ENCODE results near the gene KLHL12. TPM values are rescaled to one million over a fixed set of nuclear protein-coding genes. Genes with fewer than 3 reads are reported as not detected.

KLHL12 gene
- total RNA-seq, 1 experiment from 2014 or later, result 33.8 TPM

DNA sequence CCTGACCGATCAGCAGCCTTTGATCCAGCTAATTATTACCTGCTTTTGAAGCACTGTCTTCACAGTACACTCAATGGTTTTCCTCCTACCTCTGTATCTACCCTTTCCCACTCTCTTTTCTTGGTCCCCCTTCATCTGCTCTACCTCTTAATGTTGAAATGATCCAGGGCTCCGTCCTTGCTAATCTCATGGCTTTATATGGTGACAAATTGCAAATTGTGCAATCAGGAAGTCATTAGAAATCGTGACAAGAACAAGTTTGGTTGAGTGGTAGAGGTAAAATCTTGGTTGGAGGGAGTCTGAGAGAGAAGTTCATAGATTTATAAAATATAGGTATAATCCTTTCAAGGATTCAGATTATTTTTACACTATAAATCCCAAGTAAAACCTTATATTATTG is 49.6 kb upstream of the KLHL12 start:
- POLR2A ChIA-PET, result no interaction called here
- Histone ChIP-seq H3K9me3 (ENCODE audit: control insufficient read depth in 1 of 2, insufficient read depth in 1 of 2, low read depth in 1 of 2, low read length in 2 of 2) (no peaks in the 10 kb centered on the region), H3K27ac (ENCODE audit: low read depth, low read length) (no peak overlapping the region), H3K4me1 (ENCODE audit: control insufficient read depth in 1 of 2, insufficient read depth in 2 of 2, low read length in 2 of 2) (no peaks in the 10 kb centered on the region), H3K79me2 (ENCODE audit: insufficient read depth, low read length) (no peaks in the 10 kb centered on the region), H3K4me2 (ENCODE audit: low read length) (no peak overlapping the region), H3K36me3 (ENCODE audit: control insufficient read depth in 1 of 2, insufficient read depth in 2 of 2, low read length in 2 of 2) (no peaks in the 10 kb centered on the region), H4K20me1 (ENCODE audit: insufficient read depth) (no peaks in the 10 kb centered on the region), H2AFZ (ENCODE audit: low read depth, low read length, poor library complexity, severe bottlenecking) (no peak overlapping the region), H3K9ac (ENCODE audit: low read length) (no peak overlapping the region), H3K27me3 (ENCODE audit: insufficient read depth, low read length) (peaks cover 13% of the 10 kb centered on the region), H3K4me3 (replicated peaks in 1 of 2; ENCODE audit: low read depth in 1 of 2, low read length in 2 of 2) (no peak overlapping the region), H3K9me2 (ENCODE audit: insufficient read depth) (no peaks in the 10 kb centered on the region)
- TF ChIP-seq RAD21 (IDR thresholded peaks at IDR 0.05; ENCODE audit: low read depth), result no peak
- TF ChIP-seq EZH2phosphoT487 (IDR thresholded peaks at IDR 0.05; ENCODE audit: borderline replicate concordance), result no peak
- TF ChIP-seq, protein P1, sequence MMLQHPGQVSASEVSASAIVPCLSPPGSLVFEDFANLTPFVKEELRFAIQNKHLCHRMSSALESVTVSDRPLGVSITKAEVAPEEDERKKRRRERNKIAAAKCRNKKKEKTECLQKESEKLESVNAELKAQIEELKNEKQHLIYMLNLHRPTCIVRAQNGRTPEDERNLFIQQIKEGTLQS (IDR thresholded peaks at IDR 0.05), result no peak
- TF ChIP-seq POLR2A (IDR thresholded peaks at IDR 0.05; ENCODE audit: borderline replicate concordance, extremely low read depth, insufficient read depth, insufficient read length), result no peak
- TF ChIP-seq POLR2AphosphoS5 (IDR thresholded peaks at IDR 0.05; ENCODE audit: low read depth, low read length), result no peak
- no peak for TF ChIP-seq SP1 (IDR thresholded peaks at IDR 0.05; ENCODE audit: low read depth)
- TF ChIP-seq, protein P2, sequence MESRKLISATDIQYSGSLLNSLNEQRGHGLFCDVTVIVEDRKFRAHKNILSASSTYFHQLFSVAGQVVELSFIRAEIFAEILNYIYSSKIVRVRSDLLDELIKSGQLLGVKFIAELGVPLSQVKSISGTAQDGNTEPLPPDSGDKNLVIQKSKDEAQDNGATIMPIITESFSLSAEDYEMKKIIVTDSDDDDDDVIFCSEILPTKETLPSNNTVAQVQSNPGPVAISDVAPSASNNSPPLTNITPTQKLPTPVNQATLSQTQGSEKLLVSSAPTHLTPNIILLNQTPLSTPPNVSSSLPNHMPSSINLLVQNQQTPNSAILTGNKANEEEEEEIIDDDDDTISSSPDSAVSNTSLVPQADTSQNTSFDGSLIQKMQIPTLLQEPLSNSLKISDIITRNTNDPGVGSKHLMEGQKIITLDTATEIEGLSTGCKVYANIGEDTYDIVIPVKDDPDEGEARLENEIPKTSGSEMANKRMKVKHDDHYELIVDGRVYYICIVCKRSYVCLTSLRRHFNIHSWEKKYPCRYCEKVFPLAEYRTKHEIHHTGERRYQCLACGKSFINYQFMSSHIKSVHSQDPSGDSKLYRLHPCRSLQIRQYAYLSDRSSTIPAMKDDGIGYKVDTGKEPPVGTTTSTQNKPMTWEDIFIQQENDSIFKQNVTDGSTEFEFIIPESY (IDR thresholded peaks at IDR 0.05; ENCODE audit: extremely low read depth, insufficient replicate concordance, low read length), result no peak
- no peak for TF ChIP-seq EZH2 (IDR thresholded peaks at IDR 0.05)
- no peak for TF ChIP-seq ZNF274 (IDR thresholded peaks at IDR 0.05; ENCODE audit: low read depth, low read length)
- no peak for TF ChIP-seq FOSL1 (IDR thresholded peaks at IDR 0.05; ENCODE audit: low read depth)
- TF ChIP-seq CEBPB (IDR thresholded peaks at IDR 0.05; ENCODE audit: low read depth), result no peak
- no peak for TF ChIP-seq TCF7L2 (IDR thresholded peaks at IDR 0.05; ENCODE audit: borderline replicate concordance, extremely low read depth, insufficient read depth, insufficient read length)
- TF ChIP-seq SRF (IDR thresholded peaks at IDR 0.05; ENCODE audit: low read depth), result no peak
- no peak for TF ChIP-seq ELF1 (IDR thresholded peaks at IDR 0.05; ENCODE audit: borderline replicate concordance, low read depth)
- TF ChIP-seq JUND (IDR thresholded peaks at IDR 0.05), result no peak
- no peak for TF ChIP-seq YY1 (IDR thresholded peaks at IDR 0.05; ENCODE audit: extremely low read depth, insufficient replicate concordance, low read depth, low read length)
- TF ChIP-seq, protein P3, sequence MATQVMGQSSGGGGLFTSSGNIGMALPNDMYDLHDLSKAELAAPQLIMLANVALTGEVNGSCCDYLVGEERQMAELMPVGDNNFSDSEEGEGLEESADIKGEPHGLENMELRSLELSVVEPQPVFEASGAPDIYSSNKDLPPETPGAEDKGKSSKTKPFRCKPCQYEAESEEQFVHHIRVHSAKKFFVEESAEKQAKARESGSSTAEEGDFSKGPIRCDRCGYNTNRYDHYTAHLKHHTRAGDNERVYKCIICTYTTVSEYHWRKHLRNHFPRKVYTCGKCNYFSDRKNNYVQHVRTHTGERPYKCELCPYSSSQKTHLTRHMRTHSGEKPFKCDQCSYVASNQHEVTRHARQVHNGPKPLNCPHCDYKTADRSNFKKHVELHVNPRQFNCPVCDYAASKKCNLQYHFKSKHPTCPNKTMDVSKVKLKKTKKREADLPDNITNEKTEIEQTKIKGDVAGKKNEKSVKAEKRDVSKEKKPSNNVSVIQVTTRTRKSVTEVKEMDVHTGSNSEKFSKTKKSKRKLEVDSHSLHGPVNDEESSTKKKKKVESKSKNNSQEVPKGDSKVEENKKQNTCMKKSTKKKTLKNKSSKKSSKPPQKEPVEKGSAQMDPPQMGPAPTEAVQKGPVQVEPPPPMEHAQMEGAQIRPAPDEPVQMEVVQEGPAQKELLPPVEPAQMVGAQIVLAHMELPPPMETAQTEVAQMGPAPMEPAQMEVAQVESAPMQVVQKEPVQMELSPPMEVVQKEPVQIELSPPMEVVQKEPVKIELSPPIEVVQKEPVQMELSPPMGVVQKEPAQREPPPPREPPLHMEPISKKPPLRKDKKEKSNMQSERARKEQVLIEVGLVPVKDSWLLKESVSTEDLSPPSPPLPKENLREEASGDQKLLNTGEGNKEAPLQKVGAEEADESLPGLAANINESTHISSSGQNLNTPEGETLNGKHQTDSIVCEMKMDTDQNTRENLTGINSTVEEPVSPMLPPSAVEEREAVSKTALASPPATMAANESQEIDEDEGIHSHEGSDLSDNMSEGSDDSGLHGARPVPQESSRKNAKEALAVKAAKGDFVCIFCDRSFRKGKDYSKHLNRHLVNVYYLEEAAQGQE (IDR thresholded peaks at IDR 0.05; ENCODE audit: low read depth), result no peak
- no peak for TF ChIP-seq CBX3 (IDR thresholded peaks at IDR 0.05; ENCODE audit: low read depth)
- no peak for TF ChIP-seq SIN3A (IDR thresholded peaks at IDR 0.05; ENCODE audit: low read depth)
- ATAC-seq (no peak), DNase-seq (ENCODE audit: low read depth, low spot score) (no peak)
- BruUV-seq (replicated peaks), result no TSS peak
- intact Hi-C loops (cut with micrococcal nuclease), result no loop called here
- RAD21 ChIA-PET (ENCODE audit: low non-redundant PET in 1 of 2, low total read pairs in 2 of 2, uncharacterized antibody in 2 of 2, unreplicated experiment in 2 of 2), result no interaction called here
- CTCF ChIA-PET, result no interaction called here
